Measurements from ENCODE around the gene CCL3.
"Not testable (repeated sequence)": the region's sequence is repeated elsewhere in the genome, so short reads cannot be mapped to it uniquely, and the experiment has no call there.

Gene CCL3

DNA sequence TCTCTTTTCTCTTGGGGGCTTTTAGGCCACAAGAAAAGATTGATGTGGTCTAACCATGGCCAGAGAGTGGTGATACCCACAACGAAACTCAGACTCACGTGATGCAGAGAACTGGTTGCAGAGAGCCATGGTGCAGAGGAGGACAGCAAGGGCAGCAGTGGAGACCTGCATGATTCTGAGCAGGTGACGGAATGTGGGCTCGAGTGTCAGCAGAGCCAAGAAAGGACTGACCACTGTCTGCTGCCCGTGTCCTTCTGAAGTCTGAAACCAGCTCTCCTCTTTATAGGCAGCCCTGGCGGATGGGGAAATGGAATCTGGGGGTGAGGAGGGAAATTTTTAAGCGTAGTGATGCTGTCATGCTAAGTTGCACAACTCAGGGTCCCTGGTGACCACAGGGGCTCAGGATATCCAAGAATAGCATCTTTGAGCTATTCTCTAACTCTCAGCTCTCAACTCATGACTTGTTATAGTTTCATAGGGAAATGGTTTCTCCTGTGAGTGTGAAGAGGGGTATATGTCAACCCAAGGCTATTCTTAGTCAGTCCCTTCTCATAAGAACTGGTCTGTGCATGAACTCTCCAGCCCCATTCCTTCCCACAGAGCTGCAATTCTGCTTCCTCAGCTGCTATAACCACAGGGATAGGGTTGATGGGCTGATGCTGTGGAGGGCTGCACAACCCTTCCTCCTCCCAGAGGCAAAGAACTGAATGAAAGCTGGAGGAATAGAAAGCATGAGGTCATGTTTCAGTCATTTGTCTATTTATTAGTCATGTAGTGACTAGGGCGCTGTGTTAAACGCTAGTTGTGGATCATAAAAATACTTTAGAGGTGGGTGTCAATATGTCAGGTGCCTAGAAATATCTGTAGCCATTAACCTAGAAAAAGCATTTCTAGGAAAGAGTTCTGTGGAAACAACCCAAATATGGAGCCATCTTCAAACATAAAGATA lies at the start of gene CCL3:
Gene CCL3 (minus strand): TSS at position 256 of the 949 bp plus-strand sequence. CDS start 85 bp downstream, at position 171.
- DNase-seq, result no peak

DNA sequence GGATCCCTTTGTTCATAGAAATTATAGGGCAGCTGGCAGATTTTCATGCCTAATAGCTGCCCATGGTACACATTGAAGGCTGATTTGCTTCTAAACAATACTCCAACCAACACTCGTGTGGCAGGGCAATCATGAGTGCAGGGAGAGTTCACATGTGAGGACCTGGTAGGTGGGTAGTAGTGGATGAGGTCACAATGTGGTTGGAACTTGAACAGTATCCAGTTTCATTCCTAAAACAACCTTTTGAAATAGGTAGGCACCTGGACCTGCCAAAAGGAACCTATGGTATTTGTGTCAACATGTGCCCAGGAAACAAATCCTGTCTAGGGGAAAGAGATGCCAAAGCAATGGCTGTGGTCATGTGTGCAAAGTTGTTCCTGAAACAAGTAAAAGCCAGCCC lies 46.5 kb upstream of the CCL3 start:
- DNase-seq, result no peak

- no peak for DNase-seq
These were observed 46.1 kb upstream of the CCL3 start for GRCh38 chr17:36136036-36136435.

- DNase-seq, result no peak
These were observed 45.5 kb upstream of the CCL3 start for GRCh38 chr17:36135465-36135864.

- no peak for DNase-seq
These were observed 43.8 kb upstream of the CCL3 start for GRCh38 chr17:36133602-36134236.

DNA sequence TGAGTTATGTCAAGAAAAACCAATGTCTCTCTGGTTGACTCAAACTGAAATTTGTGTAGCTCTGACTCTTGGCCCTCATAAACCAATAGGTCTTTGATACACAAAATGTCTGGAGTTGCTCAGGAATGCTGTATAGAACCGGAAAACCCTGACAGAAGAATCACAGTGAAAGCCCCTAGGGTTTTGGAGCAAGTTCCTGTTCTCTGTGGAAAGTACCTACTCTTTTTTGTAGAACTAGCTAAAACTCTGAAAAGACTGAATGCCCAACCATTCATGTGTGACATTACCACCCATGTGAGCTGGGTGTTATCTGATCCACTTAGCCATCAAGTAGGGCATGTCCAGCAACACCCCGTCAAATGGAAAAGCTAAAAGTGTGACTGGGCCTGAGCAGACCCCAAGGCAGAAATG lies 42.5 kb upstream of the CCL3 start:
- DNase-seq, result no peak

- DNase-seq, result no peak
These were observed 42.0 kb upstream of the CCL3 start for GRCh38 chr17:36131931-36132330.

- DNase-seq, result peak in 1 of 2 experiments; percentile 5
These were observed 41.5 kb upstream of the CCL3 start for GRCh38 chr17:36131421-36131820.

DNA sequence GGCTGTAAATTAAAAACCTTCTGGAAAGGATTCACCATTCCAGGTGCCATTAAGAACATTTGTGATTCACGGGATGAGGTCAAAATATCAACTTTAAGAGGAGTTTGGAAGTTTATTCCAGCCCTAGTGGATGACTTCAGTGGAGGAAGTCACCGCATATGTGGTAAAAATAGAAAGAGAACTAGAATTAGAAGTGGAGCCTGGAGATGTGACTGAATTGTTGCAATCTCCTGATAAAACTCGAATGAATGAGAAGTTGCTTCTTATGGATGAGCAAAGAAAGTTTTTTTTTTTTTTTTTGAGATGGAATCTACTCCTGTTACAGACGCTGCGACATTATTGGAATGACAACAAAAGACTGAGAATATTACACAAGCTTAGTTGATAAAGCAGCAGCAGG lies 40.4 kb upstream of the CCL3 start:
- no peak for DNase-seq

DNA sequence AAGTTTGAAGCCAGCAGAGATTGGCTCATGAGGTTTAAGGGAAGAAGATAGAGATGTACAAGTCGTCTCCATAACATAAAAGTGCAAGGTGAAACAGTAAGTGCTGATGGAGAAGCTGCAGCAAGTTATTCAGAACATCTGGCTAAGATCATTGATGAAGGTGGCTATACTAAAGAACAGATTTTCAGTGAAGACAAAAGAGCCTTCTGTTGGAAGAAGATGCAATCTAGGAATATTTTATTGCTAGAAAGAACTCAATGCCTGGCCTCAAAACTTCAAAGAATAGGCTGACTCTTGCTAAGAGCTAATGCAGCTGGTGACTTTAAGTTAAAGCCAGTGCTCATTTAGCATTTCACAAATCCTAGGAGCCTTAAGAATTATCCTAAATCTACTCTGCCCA lies 39.7 kb upstream of the CCL3 start:
- DNase-seq, result no peak

DNA sequence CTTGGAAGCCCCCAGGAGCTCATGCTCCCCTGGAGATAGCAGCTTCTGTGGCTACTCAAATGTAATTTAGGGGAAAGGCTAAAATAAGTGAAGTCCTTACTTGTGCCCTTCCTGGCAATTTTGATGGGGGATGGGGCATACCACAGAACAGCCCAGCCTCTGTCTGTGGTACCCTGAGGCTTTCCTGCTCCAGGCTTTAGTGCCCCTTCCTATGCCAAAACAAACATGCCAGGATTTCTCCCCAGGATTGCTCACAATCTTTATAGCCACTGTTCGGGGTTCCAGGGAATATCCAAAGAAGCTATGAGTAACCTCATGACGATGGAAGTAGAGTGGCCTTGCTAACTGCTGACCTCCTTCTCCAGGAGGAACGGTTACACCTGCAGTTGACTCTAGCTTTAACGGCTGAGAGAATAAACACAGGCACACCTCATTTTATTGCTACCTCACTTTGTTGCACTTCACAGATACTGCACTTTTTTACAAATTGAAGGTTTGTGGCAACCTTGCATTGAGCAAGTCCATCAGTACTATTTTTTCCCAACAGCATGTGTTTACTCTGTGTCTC lies 38.6 kb upstream of the CCL3 start:
- no peak for DNase-seq

DNA sequence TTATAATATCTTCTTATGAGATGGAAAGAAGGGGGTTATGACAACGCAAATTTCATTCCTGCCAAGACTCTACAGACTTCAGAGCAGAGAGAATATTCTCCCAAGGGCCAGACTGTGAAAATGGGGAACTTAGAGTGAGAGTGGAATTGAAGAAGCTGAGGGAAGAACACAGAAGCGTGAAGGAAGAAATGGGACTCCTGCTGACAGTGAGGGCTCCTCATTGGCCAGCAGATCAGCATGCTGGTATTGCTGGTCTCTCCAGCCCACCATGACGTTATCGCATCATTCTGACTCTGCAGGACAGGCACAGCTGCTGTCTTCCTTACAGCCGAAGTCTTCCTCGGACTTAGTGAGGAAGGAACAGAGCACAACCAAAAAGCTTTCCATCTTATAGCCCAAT lies 38.0 kb upstream of the CCL3 start:
- no peak for DNase-seq

GRCh38 chr17:36127199-36127893 lies 37.4 kb upstream of the CCL3 start:
- no peak for DNase-seq

DNA sequence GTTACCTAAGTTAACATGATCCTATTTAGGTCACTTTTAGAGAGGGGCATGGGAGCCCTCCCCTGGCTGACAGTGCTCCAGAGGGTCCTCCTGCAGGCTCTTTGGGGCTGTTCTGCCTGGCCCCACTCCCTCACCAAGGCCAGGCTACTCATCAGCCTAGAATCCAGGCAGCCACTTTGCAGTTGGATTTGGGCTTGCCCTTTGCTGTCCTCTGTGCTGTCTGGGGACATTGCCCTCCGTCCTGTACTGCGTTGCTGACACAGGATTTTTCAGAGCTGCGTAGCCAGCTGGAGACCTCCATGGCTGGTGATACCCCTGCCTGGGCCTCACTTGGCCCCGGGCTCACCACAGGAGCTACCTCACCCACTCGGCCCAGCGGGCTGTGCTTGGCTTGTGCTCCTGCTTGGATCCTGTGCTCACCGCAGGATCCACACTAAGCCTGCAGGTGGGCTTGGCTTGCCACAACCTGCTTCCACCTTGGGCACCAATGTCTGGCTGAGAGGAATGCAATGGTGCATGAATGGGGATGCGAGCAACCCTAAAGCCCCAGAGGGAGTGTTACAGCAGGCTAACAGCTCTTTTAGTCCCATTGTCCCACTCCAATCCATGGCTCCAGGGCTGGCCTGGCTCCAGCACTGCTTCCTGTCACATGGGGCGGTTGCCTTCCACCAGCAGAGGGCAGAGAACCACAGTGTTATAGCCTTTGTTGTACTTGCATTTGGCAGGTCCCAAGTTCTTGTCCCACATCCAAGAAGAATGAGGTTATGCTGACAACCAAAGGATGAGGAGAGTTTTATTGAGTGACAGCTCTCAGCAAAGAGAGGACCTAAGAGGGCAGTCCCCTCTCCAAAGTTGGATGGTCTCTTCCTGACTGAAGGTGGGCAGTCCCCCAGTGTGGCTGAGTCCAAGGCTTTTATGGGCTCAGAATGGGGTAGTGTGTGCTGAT lies 35.2 kb upstream of the CCL3 start:
- DNase-seq, result no peak

DNA sequence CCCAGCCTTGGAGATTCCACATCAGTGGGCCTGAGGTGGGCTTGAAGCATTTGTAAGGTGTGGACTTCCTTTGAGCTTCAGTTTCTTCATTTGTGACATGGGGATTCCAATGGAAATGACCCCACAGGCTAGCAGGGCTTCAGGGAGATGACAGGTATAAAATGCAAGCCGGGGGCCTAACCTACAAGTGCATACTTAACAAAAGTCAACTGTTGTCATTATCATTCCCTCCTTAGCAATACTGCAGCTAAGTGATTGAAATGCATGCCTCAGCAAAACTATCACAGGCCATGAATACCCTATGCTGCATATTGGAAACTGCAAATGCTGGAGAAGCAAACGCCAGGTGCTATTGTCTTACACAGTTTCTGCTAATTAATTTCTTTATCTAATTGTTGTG lies 33.5 kb upstream of the CCL3 start:
- no peak for DNase-seq

- DNase-seq, result not testable (repeated sequence)
These were observed 31.2 kb upstream of the CCL3 start for GRCh38 chr17:36121099-36121498.

- DNase-seq, result no peak
These were observed 30.3 kb upstream of the CCL3 start for GRCh38 chr17:36120221-36120620.

- DNase-seq, result no peak
These were observed 28.8 kb upstream of the CCL3 start for GRCh38 chr17:36118477-36119353.

DNA sequence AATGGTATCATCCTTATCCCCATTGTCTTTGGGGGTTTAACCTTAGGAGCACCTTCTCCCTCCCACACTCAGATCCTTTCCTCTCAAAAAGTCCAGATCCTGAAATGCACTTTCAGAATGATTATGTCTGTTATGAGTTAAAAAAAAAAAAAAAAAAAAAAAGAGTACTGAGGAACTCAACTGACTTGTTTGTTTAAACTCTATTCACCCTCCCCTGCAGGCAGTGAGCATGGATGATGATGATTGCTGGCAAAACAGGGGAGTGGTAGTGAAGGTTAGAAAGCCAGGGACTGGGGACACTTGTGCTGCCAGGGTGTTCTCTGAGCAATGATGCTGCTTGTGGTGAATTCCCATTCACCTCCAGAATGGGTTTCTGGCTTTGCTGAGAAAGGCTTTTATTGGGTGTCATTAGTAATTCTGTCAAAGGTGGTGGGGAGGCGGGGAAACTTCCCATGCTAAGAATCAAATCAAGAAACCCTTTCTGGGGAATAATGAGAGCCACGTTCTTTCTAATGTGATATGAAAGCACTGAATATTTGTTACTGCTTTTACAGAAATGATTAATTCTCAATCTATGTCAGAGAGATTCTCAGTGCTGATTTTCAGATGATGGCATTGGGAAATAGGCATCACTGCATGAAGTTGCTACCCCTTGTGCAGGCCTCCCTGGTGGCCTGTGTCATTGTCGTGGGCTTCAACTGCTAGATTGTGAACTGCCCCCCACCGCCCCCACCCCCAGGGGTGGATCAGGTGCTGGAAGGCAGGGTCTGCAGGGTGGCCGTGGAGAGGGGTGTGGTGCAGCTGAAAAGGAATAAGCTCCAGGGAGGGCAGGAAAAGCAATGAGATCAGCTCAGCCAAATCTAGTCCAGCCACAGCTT lies 27.8 kb upstream of the CCL3 start:
- DNase-seq, result no peak

GRCh38 chr17:36115649-36115977 lies 25.7 kb upstream of the CCL3 start:
- not testable (repeated sequence) for DNase-seq
